NOMO-1 treated with dmso at 0.1 percent for 144 hours (cell line): ENCODE results near the gene SIM2.

Experiments
- DNase-seq: peaks from one replicate; lab custom pipeline; 2025; ENCODE audit not compliant: unreplicated experiment; lab: John Stamatoyannopoulos, UW

SIM2 gene

DNA sequence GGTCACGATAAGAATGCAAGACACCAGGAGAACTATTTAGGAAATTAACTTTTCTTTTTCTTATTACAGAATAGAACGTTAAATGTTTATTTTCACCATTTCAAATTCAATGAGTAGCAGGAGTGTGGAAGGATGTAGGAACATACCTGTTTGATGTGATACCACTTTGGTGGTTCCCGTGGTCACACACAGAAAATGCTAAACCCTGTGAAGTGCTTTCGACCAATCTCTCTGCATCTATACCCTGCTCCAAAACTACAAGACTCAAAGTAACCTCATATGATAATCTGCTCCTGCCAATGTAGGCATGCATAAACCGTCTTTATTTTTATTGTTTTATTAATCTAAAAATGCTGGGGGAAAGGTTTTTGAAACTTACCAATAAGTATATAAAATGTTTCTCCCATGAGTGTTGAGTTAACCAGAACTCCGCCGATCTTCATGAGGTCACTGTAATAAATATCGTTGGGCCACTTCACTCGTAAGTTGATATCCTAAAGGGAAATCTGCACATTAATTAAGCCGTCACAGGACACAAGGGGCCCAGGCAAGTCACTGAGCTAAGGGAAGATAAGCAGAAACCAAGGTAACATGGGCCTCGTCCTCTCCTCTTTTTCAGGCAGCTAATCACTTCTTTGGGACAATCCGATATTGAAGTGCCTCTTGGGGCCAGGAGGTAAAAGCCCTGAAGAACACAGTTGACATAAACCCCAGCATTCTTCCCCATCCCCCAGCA lies 60.6 kb downstream of the SIM2 start:
- DNase-seq: no peak

DNA sequence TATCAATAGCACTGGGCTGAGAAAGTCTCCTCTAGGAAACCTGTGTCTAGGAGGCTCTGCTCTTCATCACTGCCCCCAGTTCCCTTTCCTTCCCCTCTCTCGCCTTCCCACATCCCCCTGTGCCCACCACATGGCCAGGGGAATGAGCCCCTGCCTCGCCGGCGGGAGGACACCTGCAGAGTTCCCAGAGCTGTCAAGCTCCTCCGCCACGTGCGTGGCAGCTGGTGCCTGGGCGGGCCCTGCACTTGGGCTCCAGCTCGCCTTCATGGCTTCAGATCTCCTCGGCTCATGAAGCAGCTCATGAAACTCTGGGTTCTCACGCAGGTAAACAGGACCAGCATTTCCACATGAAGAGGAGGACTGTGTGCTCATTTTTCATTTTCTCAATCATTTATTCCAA lies 62.8 kb downstream of the SIM2 start:
- DNase-seq: no peak

DNA sequence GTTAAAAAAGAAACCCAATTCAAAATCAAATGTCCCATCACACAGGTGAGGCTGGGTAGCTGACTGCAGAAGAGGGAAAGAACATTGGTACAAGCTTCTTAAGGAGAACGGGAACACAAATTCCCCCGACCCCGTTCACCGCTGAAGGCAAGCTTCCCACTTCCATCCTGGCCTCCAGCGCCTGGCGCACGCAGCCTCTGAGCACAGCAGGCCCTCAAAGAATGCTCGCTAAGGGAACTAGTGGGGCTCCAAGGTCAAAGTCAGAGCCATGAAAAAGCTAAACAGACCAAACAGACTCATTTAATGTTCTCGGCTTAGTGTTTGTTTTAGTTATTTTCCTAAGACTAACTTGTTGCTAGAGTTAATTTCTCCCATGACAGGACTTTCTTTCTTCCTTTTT lies 63.7 kb downstream of the SIM2 start:
- no peak for DNase-seq

DNA sequence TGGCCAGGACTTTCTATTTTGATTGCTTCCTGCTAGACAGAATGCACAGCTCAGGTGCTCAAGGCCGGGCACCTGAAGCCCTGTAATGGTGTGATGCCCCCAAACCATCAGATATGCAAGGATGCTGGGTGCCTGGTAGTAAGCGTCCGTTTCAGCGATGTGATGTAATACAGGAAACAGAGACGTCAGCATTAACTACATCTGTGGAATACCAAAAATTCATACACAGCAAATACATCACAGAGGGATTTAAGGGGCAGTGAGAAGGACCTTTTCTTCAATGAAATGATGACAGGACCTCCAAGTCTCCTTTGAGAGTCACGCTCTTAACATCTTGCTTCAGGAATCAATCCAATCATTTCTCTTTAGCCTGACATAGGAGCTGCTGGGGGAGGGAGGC lies 64.4 kb downstream of the SIM2 start:
- no peak for DNase-seq

DNA sequence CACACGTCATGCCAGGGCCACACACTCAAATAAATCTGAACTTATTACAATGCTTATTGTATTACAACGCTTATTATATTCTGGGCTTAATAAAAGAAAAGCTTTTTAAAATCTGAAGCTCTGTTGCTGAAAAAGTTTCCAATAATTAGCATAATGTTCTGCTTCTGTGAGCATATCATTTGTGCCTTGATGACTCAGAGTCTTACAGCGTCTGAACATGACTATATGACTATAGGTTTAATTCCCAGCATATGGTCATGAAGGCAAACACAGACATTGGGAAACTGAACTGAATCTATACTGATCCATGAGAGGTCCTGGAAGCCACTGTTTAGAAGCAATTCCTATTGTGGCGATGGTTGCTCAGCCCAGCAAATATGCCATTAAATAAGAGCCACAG lies 66.3 kb downstream of the SIM2 start:
- DNase-seq: no peak

DNA sequence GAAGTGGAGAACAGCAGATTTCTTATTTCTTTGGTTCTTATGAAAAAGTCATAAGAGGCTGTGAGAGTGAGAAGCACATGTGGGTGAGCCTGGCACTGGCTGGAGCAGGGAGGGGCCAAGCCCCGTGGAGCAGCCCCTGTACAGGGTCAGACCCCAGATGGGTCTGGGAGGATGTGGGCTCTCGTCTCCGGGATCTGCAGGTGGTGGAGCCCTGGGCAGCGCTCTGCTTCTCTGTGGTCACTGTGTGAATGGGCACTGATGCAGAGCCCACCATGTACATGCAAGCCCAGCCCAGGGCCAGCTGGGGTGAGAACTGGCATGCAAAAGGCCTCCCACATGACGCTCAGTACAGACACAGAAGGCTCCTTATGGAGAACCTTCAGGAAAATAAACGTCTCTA lies 67.6 kb downstream of the SIM2 start:
- DNase-seq: no peak

DNA sequence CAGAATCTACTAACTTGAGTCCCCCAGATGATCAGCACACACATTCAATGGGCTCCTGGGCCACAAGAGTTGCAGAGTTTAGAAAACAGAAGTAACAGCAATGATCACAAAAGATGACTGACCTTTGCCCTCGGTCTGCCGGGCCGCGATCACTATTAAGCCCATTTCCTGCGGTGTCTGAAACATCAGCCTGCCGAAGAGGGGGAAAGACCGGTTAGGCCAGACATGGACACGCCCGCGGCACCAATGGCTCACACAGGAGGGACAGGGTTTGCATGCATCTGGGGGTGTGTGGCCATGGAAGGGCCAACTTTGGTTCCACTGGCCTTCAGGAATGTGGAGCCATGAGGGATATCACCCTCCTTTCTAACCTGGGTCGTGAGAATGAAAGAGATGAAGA lies 68.2 kb downstream of the SIM2 start:
- DNase-seq: no peak

DNA sequence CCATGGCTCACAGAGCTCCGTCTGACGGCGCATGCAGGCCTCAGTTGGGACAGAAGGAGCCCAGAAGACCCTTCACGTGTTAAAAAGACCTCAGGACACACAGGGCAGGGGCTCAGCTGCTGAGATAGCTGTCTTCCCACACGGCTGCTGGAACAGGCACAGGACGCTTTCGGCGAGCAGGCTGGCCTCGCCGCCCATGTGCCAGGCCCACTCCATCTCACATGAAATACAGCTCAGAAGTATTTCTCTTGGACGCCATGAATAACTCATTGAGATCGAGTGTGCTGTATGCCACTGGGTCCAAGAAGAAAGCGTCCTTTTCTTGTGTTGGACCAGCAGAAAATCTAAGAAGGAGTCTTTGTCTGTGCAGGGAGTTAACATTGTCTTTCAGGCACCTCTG lies 69.6 kb downstream of the SIM2 start:
- DNase-seq: no peak

DNA sequence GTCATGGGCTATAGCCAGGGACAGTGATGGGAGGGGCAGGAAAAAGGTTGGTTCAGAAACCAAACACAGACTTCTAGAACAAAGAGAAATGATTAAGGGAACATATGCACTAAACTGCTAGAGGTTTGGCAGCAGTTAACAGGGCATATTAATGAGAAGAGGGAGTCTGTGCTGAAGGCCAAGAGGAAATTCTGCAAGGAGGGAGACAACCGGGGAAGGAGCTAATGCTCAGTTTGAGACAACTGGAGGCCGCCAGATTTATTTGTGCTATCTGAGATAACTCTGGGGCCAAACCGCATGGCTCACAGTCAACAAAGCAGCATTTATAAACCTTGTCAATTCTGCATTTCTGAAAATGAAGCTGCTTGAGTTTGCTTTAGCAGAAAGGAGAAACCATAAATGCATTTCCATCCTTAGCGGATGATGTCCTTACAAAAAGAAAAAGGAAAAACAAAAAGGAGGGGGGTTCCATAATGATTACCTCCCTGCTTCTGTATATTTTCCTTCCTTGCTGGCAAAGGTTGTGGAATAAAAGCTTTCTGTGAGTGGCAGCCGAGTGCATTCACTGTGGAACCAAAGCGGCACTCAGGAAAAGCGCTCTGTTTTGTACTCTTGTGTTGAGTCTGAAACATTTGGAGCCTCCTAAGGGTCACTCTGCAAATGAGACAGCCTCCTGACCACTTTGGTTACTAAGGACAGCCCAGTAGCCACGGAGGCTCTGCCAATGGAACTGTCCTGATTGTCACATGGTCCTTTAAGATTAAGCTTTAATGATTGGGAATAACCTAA lies 70.3 kb downstream of the SIM2 start:
- no peak for DNase-seq

DNA sequence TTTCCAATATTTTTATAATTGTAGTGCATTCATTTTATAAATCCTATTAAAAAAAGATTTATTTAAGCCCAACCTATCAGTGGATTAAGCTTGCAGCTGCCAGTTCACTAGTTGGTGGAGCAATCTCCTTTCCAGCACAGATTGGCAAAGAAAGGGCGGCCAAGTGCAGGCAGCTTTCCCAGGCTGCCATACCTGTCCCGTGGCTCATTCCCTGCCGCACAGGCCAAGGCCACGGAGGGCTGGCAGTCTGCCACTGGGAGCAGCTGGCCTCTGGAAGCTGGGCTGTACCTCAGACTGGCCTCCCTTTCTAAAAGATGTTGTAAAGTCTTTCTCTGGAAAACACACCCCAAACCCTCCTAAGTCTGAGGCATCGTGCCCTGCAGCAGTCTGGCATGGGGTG lies 74.2 kb downstream of the SIM2 start:
- no peak for DNase-seq

DNA sequence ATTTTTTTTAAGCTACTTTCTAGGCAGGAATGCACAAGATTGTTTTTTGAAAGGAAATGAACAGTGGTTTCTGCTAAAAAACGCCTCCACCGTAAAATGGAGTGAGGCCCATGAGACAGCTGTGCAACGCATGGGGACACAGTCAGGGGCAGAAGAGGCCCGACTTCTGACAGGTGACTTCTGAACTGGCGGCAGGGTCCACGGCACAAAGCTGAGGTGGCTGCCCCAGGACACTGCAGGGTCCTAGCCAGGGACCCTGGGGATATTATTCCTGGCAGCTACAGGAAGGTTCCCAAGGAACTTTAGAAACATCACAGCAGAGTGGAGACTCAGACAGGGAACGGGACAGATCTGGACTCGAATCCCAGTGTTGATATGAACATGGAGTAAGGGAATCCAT lies 75.1 kb downstream of the SIM2 start:
- no peak for DNase-seq

DNA sequence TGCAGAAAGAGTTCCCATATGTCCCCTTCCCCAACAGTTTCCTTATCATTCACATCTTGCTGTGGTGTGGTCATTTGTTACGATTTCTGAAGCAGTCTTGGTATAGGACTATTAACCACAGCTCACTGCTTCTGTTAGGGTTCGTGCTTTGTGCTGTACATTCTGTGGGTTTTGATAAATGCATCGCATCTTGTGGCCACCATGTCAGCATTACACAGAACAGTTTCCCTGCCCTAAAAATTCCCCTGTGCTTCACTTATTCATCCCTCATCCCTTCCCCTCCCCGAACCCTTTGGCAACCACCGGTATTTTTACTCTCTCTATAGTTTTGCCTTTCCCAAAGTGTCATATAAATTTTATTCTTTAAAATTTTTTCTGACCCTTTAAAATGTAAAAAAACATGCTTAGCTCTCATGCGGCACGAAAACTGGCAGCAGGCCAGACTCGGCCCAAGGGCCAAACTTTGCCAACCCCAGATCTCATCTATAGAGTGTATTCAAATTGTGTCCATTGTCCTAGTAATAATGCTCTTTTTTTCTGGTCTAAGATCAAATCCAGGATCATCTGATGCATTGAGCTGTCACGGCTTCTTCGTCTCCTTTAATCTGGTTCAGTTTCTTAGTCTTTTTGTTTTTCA lies 78.2 kb downstream of the SIM2 start:
- DNase-seq: no peak

DNA sequence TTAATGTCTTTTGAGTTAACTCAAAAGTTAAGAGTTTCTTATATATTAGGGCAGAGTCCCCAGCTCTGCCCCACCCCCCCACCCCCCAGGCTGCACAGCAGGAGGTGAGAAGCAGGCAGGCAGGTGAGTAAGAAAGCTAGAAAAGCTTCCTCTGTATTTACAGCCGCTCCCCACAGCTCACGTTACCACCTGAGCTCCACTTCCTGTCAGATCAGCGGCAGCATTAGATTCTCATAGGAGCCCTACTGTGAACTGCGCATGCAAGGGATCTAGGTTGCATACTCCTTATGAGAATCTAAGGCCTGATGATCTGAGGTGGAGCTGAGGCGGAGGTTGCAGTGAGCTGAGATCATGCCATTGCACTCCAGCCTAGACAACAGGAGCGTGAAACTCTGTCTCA lies 81.9 kb downstream of the SIM2 start:
- DNase-seq: no peak

DNA sequence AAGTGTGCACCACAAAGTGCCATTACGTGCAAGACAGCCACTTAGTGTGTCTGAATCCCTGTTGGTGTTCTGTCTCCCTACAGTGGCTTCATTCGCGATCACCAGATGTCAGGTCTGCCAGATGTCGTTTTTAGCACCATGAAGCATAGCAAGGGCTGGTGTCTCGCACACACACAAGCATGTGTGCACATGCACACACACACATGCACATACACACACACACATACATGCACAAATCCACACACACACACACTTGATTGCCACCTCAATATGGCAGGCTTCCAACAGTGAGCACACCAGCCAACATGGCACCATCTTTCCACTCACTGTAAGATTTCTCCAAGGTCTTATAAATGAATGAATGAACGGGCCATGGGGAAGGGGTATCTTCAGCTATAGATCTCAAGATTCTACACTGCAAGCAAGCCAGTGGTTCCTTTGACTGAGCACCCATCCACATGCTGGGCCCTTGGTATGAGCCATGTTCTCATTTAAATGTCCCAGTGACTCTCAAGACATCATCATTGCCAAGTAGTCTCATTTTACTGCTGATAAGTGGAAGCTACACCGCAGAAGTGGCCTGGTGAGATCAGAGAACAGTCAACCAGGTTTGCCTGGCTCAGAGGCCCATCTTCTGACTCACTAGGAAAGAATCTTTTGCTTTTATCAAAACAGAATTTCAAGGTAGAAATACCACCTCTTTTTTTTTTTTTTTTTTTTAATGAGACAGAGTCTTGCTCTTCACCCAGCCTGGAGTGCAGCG lies 84.9 kb downstream of the SIM2 start:
- DNase-seq: no peak

DNA sequence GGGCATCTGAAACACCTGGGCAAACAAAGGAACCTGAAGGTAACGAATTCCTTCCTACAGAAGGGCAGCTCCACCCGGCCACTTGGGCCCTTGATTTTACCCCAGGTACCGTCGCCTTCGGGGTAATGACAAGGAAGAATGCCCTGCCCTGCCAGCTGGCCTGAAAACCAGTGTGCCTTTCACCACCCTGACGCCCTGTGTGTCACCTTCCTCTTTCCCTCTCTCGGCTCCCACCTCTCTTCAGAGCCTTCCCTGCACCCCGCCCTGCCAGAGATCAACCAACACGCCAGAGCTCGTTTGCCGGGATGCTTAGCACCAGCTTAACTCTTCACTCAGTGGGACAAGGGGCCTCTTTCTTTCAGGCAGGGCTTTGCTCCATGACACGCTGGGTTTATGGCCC lies 86.0 kb downstream of the SIM2 start:
- DNase-seq: no peak

DNA sequence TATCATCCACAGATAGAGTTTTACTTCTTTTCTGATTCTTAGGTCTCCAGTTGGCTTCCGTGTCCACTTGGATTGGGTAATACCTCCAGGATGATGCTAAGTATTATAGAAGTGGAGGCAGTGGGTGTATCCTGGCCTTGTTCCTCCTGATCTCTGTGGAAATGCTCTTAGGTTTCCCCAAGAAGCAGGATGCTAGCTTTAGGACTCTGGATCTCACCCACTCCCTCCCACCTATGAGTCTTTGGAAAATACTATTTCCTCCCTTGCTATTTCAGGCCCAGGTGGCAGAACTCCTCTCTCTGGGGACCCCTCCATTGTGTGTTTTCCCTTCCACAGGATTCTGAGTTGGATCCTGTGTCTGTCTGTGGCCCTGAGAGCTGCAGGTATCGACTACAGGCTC lies 86.7 kb downstream of the SIM2 start:
- no peak for DNase-seq

DNA sequence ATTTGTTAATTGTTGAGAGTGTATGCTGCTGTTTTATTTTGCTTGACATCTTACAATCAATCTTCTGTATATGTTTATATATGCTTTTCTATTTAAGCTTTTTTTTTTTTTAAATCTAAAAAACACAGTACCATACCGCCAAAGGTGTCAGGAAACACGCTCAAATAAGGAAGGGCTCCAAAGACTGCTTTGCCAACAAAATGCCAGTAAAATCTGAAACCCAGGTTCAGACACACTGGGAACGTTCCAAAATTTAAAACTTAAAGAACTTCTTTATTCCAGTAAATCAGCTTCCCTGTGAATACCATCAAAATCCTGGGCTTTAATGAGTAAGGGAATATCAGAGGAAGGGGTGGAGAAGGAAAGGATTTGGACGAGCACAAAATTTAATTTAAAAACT lies 87.3 kb downstream of the SIM2 start:
- no peak for DNase-seq

DNA sequence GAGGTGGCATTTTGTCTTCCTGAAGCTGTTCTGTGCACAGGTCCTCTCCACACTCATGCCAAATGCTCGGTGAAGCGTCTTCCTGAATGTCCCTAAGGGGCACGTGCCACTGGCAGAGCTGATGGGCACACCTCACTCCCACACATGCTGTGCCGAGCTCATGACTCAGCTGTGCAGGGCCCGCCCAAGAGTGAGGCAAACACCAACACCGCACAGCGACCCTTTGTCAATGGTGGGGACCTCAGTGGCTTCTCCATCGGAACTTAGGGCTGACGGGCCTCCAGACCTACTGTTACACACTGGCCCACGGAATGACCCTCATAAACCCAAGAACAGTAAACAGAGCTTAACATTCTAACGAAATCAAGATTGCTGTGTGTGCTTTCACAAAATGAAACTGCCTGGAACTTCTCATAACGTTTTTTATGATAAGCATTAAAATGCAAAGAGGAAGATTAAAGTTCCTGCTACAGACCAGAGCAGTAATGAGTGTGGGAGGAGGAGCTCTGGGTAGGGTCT lies 89.3 kb downstream of the SIM2 start:
- no peak for DNase-seq

DNA sequence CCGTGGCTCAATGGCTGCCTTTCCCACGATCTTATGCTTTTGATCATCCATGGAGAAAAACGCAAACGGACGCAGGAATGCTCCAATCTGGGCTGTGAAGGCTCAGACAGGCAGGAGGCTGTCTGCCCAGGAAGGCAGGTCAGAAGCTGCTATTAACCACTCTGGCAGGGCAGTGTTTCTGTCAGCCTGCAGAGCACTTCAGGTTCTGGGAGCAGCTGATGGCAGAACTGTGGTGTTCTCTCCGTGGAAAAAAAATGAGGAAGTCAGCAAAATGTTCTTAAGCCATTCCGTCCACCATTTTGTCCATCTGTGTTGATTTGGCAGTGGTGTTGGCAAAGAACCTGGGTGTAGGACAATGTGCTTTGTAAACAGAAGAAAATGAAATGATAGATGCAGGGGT lies 91.7 kb downstream of the SIM2 start:
- no peak for DNase-seq

DNA sequence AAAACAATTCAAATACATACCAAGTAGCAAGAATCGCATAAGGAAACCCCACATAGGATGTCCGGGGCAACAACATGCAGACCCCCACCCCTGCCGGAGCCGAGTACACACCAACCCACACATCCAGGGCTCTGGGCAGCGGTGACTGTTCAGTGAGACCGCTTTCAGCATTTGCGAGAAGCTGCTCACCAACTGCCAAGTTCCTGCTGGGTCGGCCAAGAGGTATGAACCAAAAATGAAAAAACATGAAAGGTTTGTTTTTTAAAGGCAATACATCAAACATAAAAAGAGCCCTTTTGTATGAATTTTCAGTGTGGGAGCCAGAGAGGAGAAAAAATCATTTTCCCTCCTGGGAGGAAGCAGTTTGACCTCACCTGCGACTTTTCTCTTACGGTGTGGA lies 92.3 kb downstream of the SIM2 start:
- DNase-seq: no peak

DNA sequence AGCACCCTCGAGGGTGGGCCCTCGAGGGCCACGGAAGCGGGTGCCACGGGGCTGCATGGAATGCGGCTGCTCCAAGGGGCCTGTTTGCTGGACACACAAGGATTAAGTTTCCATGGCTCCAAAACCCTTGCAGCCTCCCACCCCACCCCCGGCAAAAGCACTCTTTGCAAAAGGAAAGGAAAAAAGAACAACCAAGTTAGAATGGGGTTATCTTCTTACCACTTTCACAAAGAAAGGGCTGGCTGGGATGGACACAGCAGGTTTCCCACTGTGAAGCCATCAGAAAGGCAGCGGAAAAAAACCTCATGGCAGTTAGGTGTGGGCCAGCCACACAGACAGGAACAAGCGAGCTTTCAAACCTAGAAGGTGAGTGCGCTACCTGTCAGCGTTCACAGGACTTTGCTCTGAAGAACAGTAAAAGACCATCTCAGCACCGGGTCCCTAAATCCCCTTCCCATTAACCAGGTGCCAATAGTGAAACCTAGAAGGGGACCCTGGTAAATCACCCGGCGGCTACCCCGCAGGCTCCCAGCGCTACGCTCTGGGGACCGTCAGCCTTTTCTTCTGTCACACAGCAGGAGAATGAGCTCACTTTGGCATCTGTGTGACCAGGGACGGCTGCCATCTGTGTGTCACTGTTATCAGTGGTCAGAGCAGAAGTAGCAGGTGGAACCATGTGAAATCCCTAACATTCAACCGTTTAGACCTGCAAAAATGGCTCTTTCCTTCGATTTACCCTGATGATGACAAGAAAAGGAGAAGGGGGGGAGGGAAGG lies 93.0 kb downstream of the SIM2 start:
- DNase-seq: no peak
